ENCODE results near the gene P2RY13. TPM values are rescaled to one million over a fixed set of nuclear protein-coding genes. Genes with fewer than 3 reads are reported as not detected.

Gene P2RY13
- total RNA-seq, 2 experiments from 2014 or later, result not detected

DNA sequence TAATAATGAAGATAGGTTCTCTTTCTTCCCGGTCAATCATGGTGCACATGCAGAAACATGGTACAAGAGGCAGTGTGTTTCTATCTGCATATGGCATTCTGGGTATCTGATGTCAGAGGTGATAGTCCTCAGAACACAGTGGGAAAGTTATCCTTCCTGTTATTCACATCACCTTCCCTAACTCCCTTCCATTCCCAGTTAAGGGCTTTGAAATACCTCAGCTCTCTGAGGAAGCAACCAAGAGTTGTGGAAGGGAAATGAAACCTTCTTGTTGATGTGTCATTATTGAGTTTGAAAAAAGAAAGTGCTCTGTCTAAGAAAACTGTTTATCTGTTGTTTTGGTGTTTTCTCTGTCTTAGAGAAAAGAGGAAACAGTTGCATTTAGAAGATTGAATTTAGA lies 21.9 kb upstream of the P2RY13 start:
- H3K4me3 Mint-ChIP-seq, result no peak overlapping the region
- POLR2A ChIA-PET, result no interaction called here
- H3K9me3 Mint-ChIP-seq, result no peaks in the 10 kb centered on the region
- peaks cover 16% of the 10 kb centered on the region for H3K27me3 Mint-ChIP-seq
- CTCF ChIA-PET, result no interaction called here
- TF ChIP-seq, protein P1, sequence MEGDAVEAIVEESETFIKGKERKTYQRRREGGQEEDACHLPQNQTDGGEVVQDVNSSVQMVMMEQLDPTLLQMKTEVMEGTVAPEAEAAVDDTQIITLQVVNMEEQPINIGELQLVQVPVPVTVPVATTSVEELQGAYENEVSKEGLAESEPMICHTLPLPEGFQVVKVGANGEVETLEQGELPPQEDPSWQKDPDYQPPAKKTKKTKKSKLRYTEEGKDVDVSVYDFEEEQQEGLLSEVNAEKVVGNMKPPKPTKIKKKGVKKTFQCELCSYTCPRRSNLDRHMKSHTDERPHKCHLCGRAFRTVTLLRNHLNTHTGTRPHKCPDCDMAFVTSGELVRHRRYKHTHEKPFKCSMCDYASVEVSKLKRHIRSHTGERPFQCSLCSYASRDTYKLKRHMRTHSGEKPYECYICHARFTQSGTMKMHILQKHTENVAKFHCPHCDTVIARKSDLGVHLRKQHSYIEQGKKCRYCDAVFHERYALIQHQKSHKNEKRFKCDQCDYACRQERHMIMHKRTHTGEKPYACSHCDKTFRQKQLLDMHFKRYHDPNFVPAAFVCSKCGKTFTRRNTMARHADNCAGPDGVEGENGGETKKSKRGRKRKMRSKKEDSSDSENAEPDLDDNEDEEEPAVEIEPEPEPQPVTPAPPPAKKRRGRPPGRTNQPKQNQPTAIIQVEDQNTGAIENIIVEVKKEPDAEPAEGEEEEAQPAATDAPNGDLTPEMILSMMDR (IDR thresholded peaks at IDR 0.05), result no peak
- DNase-seq (no peak), ATAC-seq (no peak)
- intact Hi-C loops (cut with micrococcal nuclease), result no loop called here
- H3K4me1 Mint-ChIP-seq (ENCODE audit: low read depth), result peaks cover 12% of the 10 kb centered on the region
- H3K27ac Mint-ChIP-seq, result no peak overlapping the region
- H3K36me3 Mint-ChIP-seq (ENCODE audit: low read depth), result no peaks in the 10 kb centered on the region

DNA sequence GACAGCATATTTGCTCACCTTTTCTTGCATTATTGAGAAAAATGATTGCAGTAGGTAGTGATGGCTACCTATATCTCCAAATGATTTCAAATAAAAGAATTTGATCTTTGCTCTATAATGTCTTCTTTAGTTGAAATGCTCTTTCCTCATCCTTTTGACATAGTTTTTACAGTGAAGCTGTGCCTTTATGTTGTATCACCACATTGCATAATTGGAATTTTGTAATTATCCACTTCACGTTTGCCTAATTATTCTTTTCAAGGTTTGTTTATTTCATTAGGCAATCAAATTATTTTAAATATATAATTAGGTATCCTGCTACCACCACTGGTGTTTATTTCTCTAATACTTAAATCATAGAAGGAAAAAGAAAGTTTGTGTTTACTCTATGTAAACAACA lies 21.3 kb upstream of the P2RY13 start:
- no peaks in the 10 kb centered on the region for H3K9me3 Mint-ChIP-seq
- no peak overlapping the region for H3K4me3 Mint-ChIP-seq
- H3K27me3 Mint-ChIP-seq, result peaks cover 21% of the 10 kb centered on the region
- no peak overlapping the region for H3K27ac Mint-ChIP-seq
- ChIA-PET POLR2A (interaction anchor here (0.6 kb wide), 1 partner anchor 525 kb away, joined by 3 read pairs; no protein-coding TSS in a partner anchor), CTCF (no interaction called here)
- H3K4me1 Mint-ChIP-seq (ENCODE audit: low read depth), result peaks cover 13% of the 10 kb centered on the region
- no peaks in the 10 kb centered on the region for H3K36me3 Mint-ChIP-seq (ENCODE audit: low read depth)
- no peak for DNase-seq
- TF ChIP-seq, protein P1 (IDR thresholded peaks at IDR 0.05), result no peak
- intact Hi-C loops (cut with micrococcal nuclease), result no loop called here
- no peak for ATAC-seq

DNA sequence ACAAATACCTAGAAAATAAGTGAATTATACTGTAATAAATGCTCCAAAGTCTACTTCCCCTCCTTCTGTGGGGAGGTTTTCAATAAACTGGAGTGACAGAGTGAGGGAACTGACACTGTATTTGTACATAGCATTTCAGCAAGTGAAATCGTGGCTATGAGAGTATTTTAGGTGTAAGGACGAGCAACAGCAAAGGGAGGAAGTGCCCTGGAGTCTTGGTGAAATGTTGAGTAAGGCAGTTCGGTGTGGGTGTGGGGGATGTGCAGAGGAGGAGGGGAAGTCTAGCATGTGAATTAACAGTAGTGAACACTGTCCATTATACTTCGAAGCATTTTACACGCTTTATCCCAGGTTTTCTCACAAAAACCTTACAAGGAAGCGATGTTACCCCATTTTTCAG lies 18.1 kb upstream of the P2RY13 start:
- ATAC-seq, result no peak
- POLR2A ChIA-PET, result no interaction called here
- peaks cover 13% of the 10 kb centered on the region for H3K4me1 Mint-ChIP-seq (ENCODE audit: low read depth)

DNA sequence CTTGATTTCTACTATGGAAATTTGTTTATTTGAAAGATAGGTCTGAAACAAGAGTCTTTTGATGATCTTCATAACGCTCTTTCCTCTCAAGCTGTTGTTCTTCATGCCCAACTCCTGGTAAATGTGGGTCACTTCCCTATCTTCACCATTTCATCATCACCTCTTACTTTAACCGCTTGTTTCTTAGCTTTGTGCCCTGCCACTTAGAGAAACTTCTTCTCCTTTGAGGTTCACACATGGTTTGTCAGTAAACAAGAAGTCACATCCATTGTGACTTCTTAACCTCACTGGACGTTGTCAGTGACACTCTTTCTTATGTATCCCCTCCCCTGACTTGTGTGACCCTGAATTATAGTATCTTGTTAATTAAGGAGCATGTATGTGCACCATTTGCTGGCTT lies 16.9 kb upstream of the P2RY13 start:
- Mint-ChIP-seq H3K9me3 (no peaks in the 10 kb centered on the region), H3K27ac (no peak overlapping the region), H3K4me1 (ENCODE audit: low read depth) (peaks cover 6% of the 10 kb centered on the region), H3K4me3 (no peak overlapping the region), H3K27me3 (peaks cover 20% of the 10 kb centered on the region), H3K36me3 (ENCODE audit: low read depth) (no peaks in the 10 kb centered on the region)
- POLR2A ChIA-PET, result no interaction called here
- TF ChIP-seq, protein P1 (IDR thresholded peaks at IDR 0.05), result no peak
- intact Hi-C loops (cut with micrococcal nuclease), result no loop called here
- CTCF ChIA-PET, result interaction anchor here (0.6 to 1.5 kb wide), 3 partner anchors 9 to 93 kb away, joined by 3 to 4 read pairs (median 3); no protein-coding TSS in a partner anchor
- DNase-seq (no peak), ATAC-seq (no peak)

More for the DNA sequence above, 18.1 kb upstream of the P2RY13 start:
- H3K9me3 Mint-ChIP-seq, result no peaks in the 10 kb centered on the region
- no peak for DNase-seq
- H3K36me3 Mint-ChIP-seq (ENCODE audit: low read depth), result no peaks in the 10 kb centered on the region
- intact Hi-C loops (cut with micrococcal nuclease), result no loop called here
- CTCF ChIA-PET, result no interaction called here
- TF ChIP-seq, protein P1 (IDR thresholded peaks at IDR 0.05), result no peak
- H3K27ac Mint-ChIP-seq, result no peak overlapping the region
- peaks cover 20% of the 10 kb centered on the region for H3K27me3 Mint-ChIP-seq
- H3K4me3 Mint-ChIP-seq, result no peak overlapping the region

DNA sequence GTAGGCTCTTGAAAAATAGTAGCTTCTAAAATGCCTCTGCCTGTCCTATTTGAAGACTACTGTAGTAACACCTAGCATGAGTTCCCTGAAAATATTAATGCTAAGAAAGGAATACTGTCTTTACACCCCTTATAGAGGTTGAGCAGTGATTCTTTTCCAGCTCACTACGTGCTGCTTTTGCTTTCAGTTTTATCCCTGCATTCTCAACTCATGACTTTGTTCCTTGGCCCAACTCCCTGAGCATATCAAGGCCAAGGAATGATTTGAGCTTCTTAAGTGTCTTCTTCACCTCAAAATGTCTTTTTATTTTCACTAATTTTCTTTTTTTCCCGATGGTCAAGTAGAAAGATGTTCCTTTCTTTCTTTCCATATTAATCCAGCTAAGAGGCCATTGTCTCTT lies 16.5 kb upstream of the P2RY13 start:
- no peak for DNase-seq

More for the DNA sequence above, 16.5 kb upstream of the P2RY13 start:
- intact Hi-C loops (cut with micrococcal nuclease), result no loop called here
- Mint-ChIP-seq H3K27me3 (peaks cover 20% of the 10 kb centered on the region), H3K27ac (no peak overlapping the region), H3K36me3 (ENCODE audit: low read depth) (no peaks in the 10 kb centered on the region), H3K4me3 (no peak overlapping the region), H3K4me1 (ENCODE audit: low read depth) (peaks cover 4% of the 10 kb centered on the region), H3K9me3 (no peaks in the 10 kb centered on the region)
- no peak for ATAC-seq
- CTCF ChIA-PET, result interaction anchor here (0.6 to 1.5 kb wide), 3 partner anchors 9 to 94 kb away, joined by 3 to 4 read pairs (median 3); no protein-coding TSS in a partner anchor
- TF ChIP-seq, protein P1 (IDR thresholded peaks at IDR 0.05), result no peak
- POLR2A ChIA-PET, result no interaction called here
